ENCODE measurements around the gene CCZ1.
"Not testable (repeated sequence)": the region's sequence is repeated elsewhere in the genome, so short reads cannot be mapped to it uniquely, and the experiment has no call there.

GRCh38 chr7:5970347-5970911, 71.9 kb downstream of the CCZ1 start, which contains the start of gene RSPH10B:
- TF ChIP-seq EP300 (IDR thresholded peaks at IDR 0.05; ENCODE audit: borderline replicate concordance); REST (IDR thresholded peaks at IDR 0.05; ENCODE audit: low read depth); MAX (IDR thresholded peaks at IDR 0.05); CREB1 (IDR thresholded peaks at IDR 0.05; ENCODE audit: low read depth); CEBPB (IDR thresholded peaks at IDR 0.05); TAF1 (IDR thresholded peaks at IDR 0.05; ENCODE audit: low read depth): not testable (repeated sequence)

All from Ishikawa (cell line).